OCI-LY3 (cell line): ENCODE data around the gene PPP1R15B.
A peak's percentile ranks its signal among the peaks of the same experiment; 100 is the strongest.

Experiments
- H2AFZ ChIP-seq: fragments of 200-600, 300-600 bp; shearing (Covaris generic); 2 replicates; pipeline ENCODE4 v1.6.0; 2014; ENCODE audit warnings: antibody characterized with exemption, low read depth, low read length
- H3K27ac ChIP-seq: fragments of 200-600, 300-600 bp; sonication (generic); 2 replicates; pipeline ENCODE4 v1.5.1; 2014; ENCODE audit warnings: mild to moderate bottlenecking, low read length, moderate library complexity, mixed read lengths
- H3K27me3 ChIP-seq: fragments of 200-600, 300-600 bp; sonication (generic); 2 replicates; pipeline ENCODE4 v1.6.1; 2014; ENCODE audit warnings: low read depth, low read length, mixed read lengths
- H3K36me3 ChIP-seq: fragments of 200-600, 300-600 bp; sonication (generic); replicated peaks from 2 replicates; pipeline ENCODE3; 2014; ENCODE audit warnings: low read depth, low read length, mixed read lengths
- H3K4me1 ChIP-seq: fragments of 300-600, 200-600 bp; sonication (generic); 2 replicates; pipeline ENCODE4 v1.6.1; 2014; ENCODE audit warnings: low read length, mixed read lengths
- H3K4me2 ChIP-seq: fragments of 200-600, 300-600 bp; sonication (generic); 2 replicates; pipeline ENCODE4 v1.6.1; 2014; ENCODE audit warnings: low read length, mixed read lengths
- H3K4me3 ChIP-seq: fragments of 300-600, 200-600 bp; sonication (generic); 2 replicates; pipeline ENCODE4 v1.5.1; 2014; ENCODE audit warnings: antibody characterized with exemption, mild to moderate bottlenecking, low read length, moderate library complexity
- H3K79me2 ChIP-seq: fragments of 300-600, 200-600 bp; shearing (Covaris generic); 2 replicates; pipeline ENCODE4 v1.6.1; 2014; ENCODE audit warnings: mild to moderate bottlenecking, low read length, mixed read lengths
- H3K9ac ChIP-seq: fragments of 300-600, 200-600 bp; shearing (Covaris generic); 2 replicates; pipeline ENCODE4 v1.6.0; 2014; ENCODE audit warnings: mild to moderate bottlenecking, low read length, moderate library complexity
- H3K9me3 ChIP-seq: fragments of 200-600, 300-600 bp; shearing (Covaris generic); 2 replicates; pipeline ENCODE4 v1.6.1; 2014; ENCODE audit warnings: low read length, mixed read lengths; ENCODE audit not compliant: insufficient read depth
- H4K20me1 ChIP-seq: fragments of 200-600, 300-600 bp; sonication (generic); 2 replicates; pipeline ENCODE4 v1.6.1; 2016; ENCODE audit warnings: low read length, mixed read lengths; ENCODE audit not compliant: insufficient read depth
- CTCF ChIP-seq: fragments of 200-600, 300-600 bp; sonication (generic); IDR thresholded peaks from 2 replicates; pipeline ENCODE4 v1.5.1; 2014; ENCODE audit warnings: antibody characterized with exemption, low read length, low read depth
- EZH2phosphoT487 ChIP-seq: fragments of 200-600 bp; shearing (Covaris generic); IDR thresholded peaks from 2 replicates; pipeline ENCODE4 v1.6.1; 2018; ENCODE audit warnings: antibody characterized with exemption, mixed run types, low read depth

The PPP1R15B gene

GRCh38 chr1:204447190-204447589, 35.6 kb upstream of the PPP1R15B start:
- Histone ChIP-seq H3K9me3 (no peaks in the 10 kb centered on the region), H3K27me3 (no peaks in the 10 kb centered on the region), H3K4me2 (no peak overlapping the region), H3K4me1 (peaks cover 53% of the 10 kb centered on the region), H3K9ac (no peak overlapping the region), H2AFZ (no peak overlapping the region), H3K27ac (no peak overlapping the region), H3K36me3 (peaks cover 55% of the 10 kb centered on the region), H3K79me2 (no peaks in the 10 kb centered on the region), H3K4me3 (no peak overlapping the region), H4K20me1 (no peaks in the 10 kb centered on the region)
- no peak for TF ChIP-seq CTCF
- no peak for TF ChIP-seq EZH2phosphoT487

DNA sequence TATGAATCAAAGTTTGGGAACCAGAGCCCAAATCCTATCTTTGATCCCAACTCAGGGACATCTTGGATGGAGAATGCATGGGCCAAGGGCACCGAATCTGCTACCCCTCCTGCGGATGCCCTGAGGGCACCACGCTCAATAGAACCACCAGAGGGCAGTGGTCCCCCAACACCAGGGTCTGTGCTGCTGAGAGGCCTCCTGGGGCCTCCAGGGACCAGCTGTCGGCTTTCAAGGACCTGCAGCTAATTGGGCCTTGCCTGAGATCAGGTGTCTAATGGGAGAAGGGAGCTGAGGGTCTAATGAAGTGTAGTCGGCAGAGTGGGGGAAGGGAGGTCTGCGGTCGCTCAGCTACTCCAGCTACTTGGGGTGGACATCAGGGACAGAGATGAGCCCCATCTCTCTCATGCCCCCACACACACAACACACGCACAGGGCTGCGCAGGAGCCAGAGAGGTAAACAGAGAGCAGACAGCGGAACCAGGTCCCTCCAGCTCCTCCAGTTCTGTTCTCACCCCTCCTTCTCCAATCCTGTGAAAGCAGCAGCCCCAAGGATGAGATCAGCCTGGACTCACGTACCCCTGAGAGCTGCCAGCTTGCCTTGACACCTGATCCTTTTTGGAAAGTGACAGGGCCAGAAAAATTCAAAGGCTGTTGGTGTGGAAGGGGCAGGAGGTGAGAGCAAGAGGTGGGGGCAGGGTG, 34.9 kb upstream of the PPP1R15B start:
- no peak overlapping the region for H3K9ac ChIP-seq
- no peaks in the 10 kb centered on the region for H4K20me1 ChIP-seq
- H3K4me2 ChIP-seq, result 0 out of 2 replicates have a peak overlapping the region, but pooled peaks have one; percentile 0
- no peaks in the 10 kb centered on the region for H3K27me3 ChIP-seq
- H3K9me3 ChIP-seq, result no peaks in the 10 kb centered on the region
- no peak overlapping the region for H3K4me3 ChIP-seq
- no peaks in the 10 kb centered on the region for H3K79me2 ChIP-seq
- no peak overlapping the region for H2AFZ ChIP-seq
- no peak overlapping the region for H3K27ac ChIP-seq
- H3K36me3 ChIP-seq, result peaks cover 53% of the 10 kb centered on the region
- TF ChIP-seq EZH2phosphoT487 (no peak), CTCF (peak; percentile 80)
- H3K4me1 ChIP-seq, result peaks cover 46% of the 10 kb centered on the region

DNA sequence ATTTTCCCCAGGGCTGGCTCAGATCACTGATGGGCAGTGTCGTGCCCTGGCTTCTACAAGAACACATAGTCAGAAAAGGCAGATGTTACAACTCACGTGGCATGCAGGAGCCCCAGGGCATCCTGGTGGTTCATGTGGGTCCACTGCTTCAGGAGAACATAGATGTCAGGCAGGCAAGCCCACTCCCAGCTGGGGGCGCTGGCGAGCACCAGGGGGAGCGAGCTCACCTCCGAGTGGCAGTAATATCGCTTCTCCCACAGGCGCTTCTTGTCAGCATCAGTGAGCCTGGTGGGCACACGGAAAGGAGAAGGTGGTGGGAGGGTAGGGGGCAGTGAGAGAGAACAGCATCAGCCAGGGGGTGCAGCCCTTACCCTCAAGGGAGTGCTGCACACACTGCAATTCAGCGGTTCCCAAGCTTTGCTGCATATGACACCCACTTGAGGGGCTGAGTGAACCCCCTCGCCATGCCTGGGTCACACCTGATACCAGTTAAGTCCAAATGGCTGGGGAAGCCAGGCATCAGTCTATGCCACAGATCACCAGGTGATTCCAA, 34.3 kb upstream of the PPP1R15B start:
- Histone ChIP-seq H3K9me3 (no peaks in the 10 kb centered on the region), H3K27ac (no peak overlapping the region), H3K36me3 (peaks cover 55% of the 10 kb centered on the region), H3K27me3 (no peaks in the 10 kb centered on the region), H3K4me3 (no peak overlapping the region), H3K79me2 (no peaks in the 10 kb centered on the region), H3K9ac (no peak overlapping the region), H3K4me2 (0 out of 2 replicates have a peak overlapping the region, but pooled peaks have one; percentile 0), H3K4me1 (peaks cover 40% of the 10 kb centered on the region), H4K20me1 (no peaks in the 10 kb centered on the region), H2AFZ (no peak overlapping the region)
- TF ChIP-seq CTCF (peak; percentile 56), EZH2phosphoT487 (no peak)

GRCh38 chr1:204443871-204444581, 32.4 kb upstream of the PPP1R15B start:
- Histone ChIP-seq H3K9ac (no peak overlapping the region), H3K4me2 (no peak overlapping the region), H3K79me2 (no peaks in the 10 kb centered on the region), H3K36me3 (peaks cover 50% of the 10 kb centered on the region), H3K4me3 (no peak overlapping the region), H3K27me3 (no peaks in the 10 kb centered on the region), H4K20me1 (no peaks in the 10 kb centered on the region), H3K4me1 (peaks cover 21% of the 10 kb centered on the region), H3K9me3 (no peaks in the 10 kb centered on the region), H2AFZ (no peak overlapping the region), H3K27ac (no peak overlapping the region)
- TF ChIP-seq CTCF, result no peak
- TF ChIP-seq EZH2phosphoT487, result no peak
